NCI-H2107 treated with DMSO at 0.1 percent for 48 hours (cell line): ENCODE data around the gene WDFY1.
A peak's percentile ranks its signal among the peaks of the same experiment; 100 is the strongest.
"Not testable (repeated sequence)": the region's sequence is repeated elsewhere in the genome, so short reads cannot be mapped to it uniquely, and the experiment has no call there.

Source experiments
- DNase-seq: peaks from one replicate; lab custom pipeline; 2025; ENCODE audit not compliant: unreplicated experiment; lab: John Stamatoyannopoulos, UW

The WDFY1 gene

GRCh38 chr2:223900066-223900465 lies 45.1 kb downstream of the WDFY1 start:
- no peak for DNase-seq

- no peak for DNase-seq
These were observed 47.3 kb downstream of the WDFY1 start for GRCh38 chr2:223897669-223898330.

GRCh38 chr2:223896833-223897311 lies 48.3 kb downstream of the WDFY1 start:
- DNase-seq: no peak

GRCh38 chr2:223894968-223895367 lies 50.2 kb downstream of the WDFY1 start:
- DNase-seq: peak; percentile 24

GRCh38 chr2:223894009-223894408 lies 51.1 kb downstream of the WDFY1 start:
- DNase-seq: no peak

GRCh38 chr2:223890721-223891120 lies 54.4 kb downstream of the WDFY1 start:
- DNase-seq: no peak

GRCh38 chr2:223889229-223889628 lies 55.9 kb downstream of the WDFY1 start:
- DNase-seq: no peak

GRCh38 chr2:223888251-223888650 lies 56.9 kb downstream of the WDFY1 start:
- no peak for DNase-seq

GRCh38 chr2:223887127-223887526 lies 58.0 kb downstream of the WDFY1 start:
- DNase-seq: no peak

GRCh38 chr2:223886726-223887125 lies 58.4 kb downstream of the WDFY1 start:
- no peak for DNase-seq

- DNase-seq: no peak
These were observed 60.7 kb downstream of the WDFY1 start for GRCh38 chr2:223884399-223884798.

- DNase-seq: no peak
These were observed 62.4 kb downstream of the WDFY1 start for GRCh38 chr2:223882715-223883114.

- no peak for DNase-seq
These were observed 64.3 kb downstream of the WDFY1 start for GRCh38 chr2:223880796-223881195.

GRCh38 chr2:223877721-223878410 lies 67.3 kb downstream of the WDFY1 start:
- no peak for DNase-seq

GRCh38 chr2:223873672-223874071 lies 71.5 kb downstream of the WDFY1 start:
- no peak for DNase-seq

GRCh38 chr2:223872772-223873171 lies 72.4 kb downstream of the WDFY1 start:
- not testable (repeated sequence) for DNase-seq

- DNase-seq: not testable (repeated sequence)
These were observed 73.5 kb downstream of the WDFY1 start for GRCh38 chr2:223871661-223872060.

GRCh38 chr2:223870840-223871611 lies 74.1 kb downstream of the WDFY1 start:
- DNase-seq: no peak

- DNase-seq: no peak
These were observed 77.1 kb downstream of the WDFY1 start for GRCh38 chr2:223868005-223868404.

- DNase-seq: no peak
These were observed 79.1 kb downstream of the WDFY1 start for GRCh38 chr2:223865907-223866508.

- DNase-seq: peak; percentile 4
These were observed 80.0 kb downstream of the WDFY1 start for GRCh38 chr2:223865124-223865523.
